Transverse colon (tissue), 3 donors: ENCODE results near the gene MYL4.
"Not testable (repeated sequence)": the region's sequence is repeated elsewhere in the genome, so short reads cannot be mapped to it uniquely, and the experiment has no call there.

Source experiments
- POLR2A ChIP-seq: fragments of 450-650 bp; IDR thresholded peaks from one replicate; pipeline ENCODE4 v1.6.1; 2016; ENCODE audit warnings: antibody characterized with exemption, mild to moderate bottlenecking, moderate library complexity
- TF ChIP-seq, protein P1 (sequence below), 5 experiments: fragments of 200-600 bp in 3 of 5; fragments of 450-650 bp in 2 of 5; sonication (generic) in 3 of 5; IDR thresholded peaks; 1 replicate in 2 of 5; 2 replicates in 3 of 5; pipeline ENCODE4 v1.5.1; 2016 to 2017; ENCODE audit warnings: antibody characterized with exemption in 5 of 5, inconsistent platforms in 3 of 5, mild to moderate bottlenecking in 2 of 5, moderate library complexity in 1 of 5

DNA sequence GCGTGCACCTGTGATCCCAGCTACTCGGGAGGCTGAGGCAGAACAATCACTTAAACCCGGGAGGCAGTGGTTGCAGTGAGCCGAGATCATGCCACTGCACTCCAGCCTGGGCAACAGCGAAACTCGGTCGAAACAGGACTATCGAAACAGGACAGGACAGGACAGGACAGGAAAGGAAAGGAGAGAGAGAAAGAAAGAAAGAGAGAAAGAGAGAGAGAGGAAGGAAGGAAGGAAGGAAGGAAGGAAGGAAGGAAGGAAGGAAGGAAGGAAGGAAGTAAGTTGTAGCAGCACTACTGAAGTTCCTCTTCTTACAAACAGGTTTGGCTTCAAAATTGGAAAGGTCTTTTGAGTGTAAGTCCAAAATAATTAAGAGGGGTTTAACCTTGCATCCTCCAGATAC, 34.3 kb upstream of the MYL4 start:
- TF ChIP-seq POLR2A: not testable (repeated sequence)
- TF ChIP-seq, protein P1, sequence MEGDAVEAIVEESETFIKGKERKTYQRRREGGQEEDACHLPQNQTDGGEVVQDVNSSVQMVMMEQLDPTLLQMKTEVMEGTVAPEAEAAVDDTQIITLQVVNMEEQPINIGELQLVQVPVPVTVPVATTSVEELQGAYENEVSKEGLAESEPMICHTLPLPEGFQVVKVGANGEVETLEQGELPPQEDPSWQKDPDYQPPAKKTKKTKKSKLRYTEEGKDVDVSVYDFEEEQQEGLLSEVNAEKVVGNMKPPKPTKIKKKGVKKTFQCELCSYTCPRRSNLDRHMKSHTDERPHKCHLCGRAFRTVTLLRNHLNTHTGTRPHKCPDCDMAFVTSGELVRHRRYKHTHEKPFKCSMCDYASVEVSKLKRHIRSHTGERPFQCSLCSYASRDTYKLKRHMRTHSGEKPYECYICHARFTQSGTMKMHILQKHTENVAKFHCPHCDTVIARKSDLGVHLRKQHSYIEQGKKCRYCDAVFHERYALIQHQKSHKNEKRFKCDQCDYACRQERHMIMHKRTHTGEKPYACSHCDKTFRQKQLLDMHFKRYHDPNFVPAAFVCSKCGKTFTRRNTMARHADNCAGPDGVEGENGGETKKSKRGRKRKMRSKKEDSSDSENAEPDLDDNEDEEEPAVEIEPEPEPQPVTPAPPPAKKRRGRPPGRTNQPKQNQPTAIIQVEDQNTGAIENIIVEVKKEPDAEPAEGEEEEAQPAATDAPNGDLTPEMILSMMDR (IDR thresholded peaks at IDR 0.05): not testable (repeated sequence)
